Vein endothelial cell (primary cell): ENCODE measurements around the gene SERPINB7. TPM values are rescaled to one million over a fixed set of nuclear protein-coding genes. Genes with fewer than 3 reads are reported as not detected.

Experiments used
- total RNA-seq: library from RNA; depleted of rRNA; stranded (reverse); fragments of >200 nt; gene quantifications from 2 replicates; pipeline ENCODE4 v1.2.3, GENCODE V29; 2012

SERPINB7 gene, protein sequence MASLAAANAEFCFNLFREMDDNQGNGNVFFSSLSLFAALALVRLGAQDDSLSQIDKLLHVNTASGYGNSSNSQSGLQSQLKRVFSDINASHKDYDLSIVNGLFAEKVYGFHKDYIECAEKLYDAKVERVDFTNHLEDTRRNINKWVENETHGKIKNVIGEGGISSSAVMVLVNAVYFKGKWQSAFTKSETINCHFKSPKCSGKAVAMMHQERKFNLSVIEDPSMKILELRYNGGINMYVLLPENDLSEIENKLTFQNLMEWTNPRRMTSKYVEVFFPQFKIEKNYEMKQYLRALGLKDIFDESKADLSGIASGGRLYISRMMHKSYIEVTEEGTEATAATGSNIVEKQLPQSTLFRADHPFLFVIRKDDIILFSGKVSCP
- total RNA-seq: not detected in 2 replicates

GRCh38 chr18:63775166-63775730 lies at the start of gene SERPINB7:
TSS of gene SERPINB7 (plus strand) at chr18:63775418. CDS start at chr18:63782373, 6,955 bp downstream.

Other genes with a start within 250 kb of the SERPINB7 start
- gene SERPINB12, start 233.0 kb upstream of the SERPINB7 start, total RNA-seq: not detected in 2 replicates
- gene SERPINB13, start 188.1 kb upstream of the SERPINB7 start, total RNA-seq: not detected in 2 replicates
- gene SERPINB4, start 131.2 kb upstream of the SERPINB7 start, total RNA-seq: not detected in 2 replicates
- not detected in 2 replicates for gene SERPINB3, start 113.5 kb upstream of the SERPINB7 start, total RNA-seq
- not detected in 2 replicates for gene SERPINB11, start 72.5 kb upstream of the SERPINB7 start, total RNA-seq
- gene SERPINB2, start 112.3 kb downstream of the SERPINB7 start, total RNA-seq: 0.65 and 3.7 TPM in 2 replicates
- not detected in 2 replicates for gene SERPINB10, start 132.5 kb downstream of the SERPINB7 start, total RNA-seq
- not detected in 2 replicates for gene HMSD, start 173.9 kb downstream of the SERPINB7 start, total RNA-seq
- 25.8 and 43.9 TPM in 2 replicates for gene SERPINB8, start 194.7 kb downstream of the SERPINB7 start, total RNA-seq